ENCODE measurements around the gene XRRA1.
"Not testable (repeated sequence)": the region's sequence is repeated elsewhere in the genome, so short reads cannot be mapped to it uniquely, and the experiment has no call there.

The XRRA1 gene

GRCh38 chr11:74826901-74827300 lies 122.0 kb downstream of the XRRA1 start:
- no peak for DNase-seq (ENCODE audit: low read depth)

DNA sequence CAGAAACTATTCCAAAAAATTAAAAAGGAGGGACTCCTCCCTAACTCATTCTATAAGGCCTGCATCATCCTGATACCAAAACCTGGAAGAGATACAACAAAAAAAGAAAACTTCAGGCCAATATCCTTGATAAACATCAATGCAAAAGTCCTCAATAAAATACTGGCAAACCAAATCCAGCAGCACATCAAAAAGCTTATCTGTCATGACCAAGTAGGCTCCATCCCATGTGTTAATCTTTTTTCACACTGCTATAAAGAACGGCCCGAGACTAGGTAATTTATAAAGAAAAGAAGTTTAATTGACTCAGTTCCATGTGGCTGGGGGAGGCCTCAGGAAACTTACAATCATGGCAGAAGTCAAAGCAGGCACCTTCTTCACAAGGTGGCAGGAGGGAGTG lies 123.3 kb downstream of the XRRA1 start:
- not testable (repeated sequence) for DNase-seq (ENCODE audit: low read depth)

DNA sequence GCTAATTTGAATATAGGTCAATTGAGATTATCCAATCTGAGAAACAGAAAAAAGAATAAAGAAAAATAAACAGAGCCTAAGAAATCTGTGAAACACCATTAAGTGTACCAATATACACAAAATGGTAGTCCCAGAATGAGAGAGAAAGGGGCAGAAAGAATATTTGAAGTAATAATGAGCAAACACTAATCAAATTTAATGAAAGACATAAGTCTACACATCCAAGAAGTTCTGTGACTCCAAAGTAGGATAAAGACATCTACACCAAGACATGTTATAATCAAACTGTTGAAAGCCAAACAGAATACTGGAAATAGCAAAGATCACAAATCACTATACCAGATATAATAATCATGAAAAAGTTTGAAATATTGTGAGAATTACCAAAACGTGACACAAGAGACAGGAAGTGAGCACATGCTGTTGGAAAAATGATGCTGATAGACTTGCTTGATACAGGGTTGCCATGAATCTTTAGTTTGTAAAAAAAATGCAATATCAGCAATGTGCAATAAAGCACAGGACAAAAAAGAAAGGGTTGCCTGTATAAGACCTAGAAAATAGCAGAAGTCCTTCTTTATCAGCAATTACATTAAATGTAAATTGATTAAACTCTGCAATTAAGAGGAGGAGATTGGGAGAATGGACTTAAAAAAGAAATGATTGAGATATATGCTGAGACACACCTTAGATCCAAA lies 124.5 kb downstream of the XRRA1 start:
- no peak for DNase-seq (ENCODE audit: low read depth)

DNA sequence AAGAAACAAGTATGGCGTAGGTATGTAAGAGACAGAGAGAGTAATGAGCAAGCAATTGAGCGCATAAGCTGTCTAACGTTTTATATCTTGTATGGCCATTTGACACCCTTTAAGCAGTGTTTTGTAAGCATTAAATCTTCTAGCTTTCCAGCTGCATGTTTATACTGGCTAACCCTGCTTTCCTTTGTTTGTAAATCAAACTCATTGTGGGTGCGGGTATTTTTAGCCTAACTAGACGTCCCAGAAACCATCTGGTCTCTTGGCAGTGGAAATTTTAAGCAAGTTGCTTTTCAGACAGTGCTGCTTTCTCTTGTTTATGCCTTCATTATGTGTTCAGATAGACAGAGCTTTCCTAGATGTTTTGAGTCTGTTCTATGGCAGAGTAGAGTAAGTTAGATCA lies 126.7 kb downstream of the XRRA1 start:
- DNase-seq (ENCODE audit: low read depth) = no peak

GRCh38 chr11:74820763-74821162 lies 128.1 kb downstream of the XRRA1 start:
- no peak for DNase-seq (ENCODE audit: low read depth)

GRCh38 chr11:74819400-74819799 lies 129.5 kb downstream of the XRRA1 start:
- no peak for DNase-seq (ENCODE audit: low read depth)

- DNase-seq (ENCODE audit: low read depth) = no peak
Observed at GRCh38 chr11:74818283-74818946, 130.5 kb downstream of the XRRA1 start.

DNA sequence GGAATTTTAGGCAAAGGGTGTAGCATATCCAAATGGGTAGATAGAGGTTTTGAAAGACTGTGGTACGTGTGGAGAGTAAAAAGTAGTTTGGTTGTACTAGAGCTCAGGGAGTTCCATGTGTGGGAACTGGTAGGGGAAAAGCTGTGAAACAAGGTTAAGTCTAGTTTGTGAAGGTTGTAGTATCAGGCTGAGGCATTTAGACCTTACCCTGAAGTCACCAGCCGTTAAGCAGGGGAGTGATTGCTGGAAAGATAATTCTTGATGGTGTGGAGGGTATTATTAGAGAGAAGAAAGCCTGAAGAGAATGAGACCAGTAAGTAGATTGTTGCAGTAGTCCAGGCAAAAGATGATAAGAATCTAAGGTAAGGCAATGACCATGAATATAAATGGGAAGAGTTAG lies 132.2 kb downstream of the XRRA1 start:
- no peak for DNase-seq (ENCODE audit: low read depth)

GRCh38 chr11:74815966-74816365 lies 132.9 kb downstream of the XRRA1 start:
- no peak for DNase-seq (ENCODE audit: low read depth)

DNA sequence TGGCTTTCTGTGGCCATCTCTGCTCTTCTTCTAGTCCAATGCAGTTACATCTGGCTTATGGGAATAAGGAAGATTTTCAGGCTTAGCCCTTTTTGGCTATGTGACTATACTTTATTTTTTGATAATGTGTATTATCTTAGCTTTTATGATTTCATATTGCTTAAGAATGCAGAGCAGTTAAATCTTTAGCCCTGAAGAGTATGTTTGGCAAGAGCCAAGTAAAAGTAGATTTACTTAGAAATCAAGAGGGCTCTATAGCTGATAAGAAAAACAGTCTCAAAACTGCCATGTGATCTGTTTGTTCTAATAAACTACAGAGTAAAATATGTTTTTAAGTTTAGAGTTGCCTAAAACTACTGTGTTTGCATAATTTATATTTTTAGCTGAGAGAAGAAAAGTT lies 139.1 kb downstream of the XRRA1 start:
- DNase-seq (ENCODE audit: low read depth) = no peak

GRCh38 chr11:74806267-74806666 lies 142.6 kb downstream of the XRRA1 start:
- DNase-seq (ENCODE audit: low read depth) = no peak

DNA sequence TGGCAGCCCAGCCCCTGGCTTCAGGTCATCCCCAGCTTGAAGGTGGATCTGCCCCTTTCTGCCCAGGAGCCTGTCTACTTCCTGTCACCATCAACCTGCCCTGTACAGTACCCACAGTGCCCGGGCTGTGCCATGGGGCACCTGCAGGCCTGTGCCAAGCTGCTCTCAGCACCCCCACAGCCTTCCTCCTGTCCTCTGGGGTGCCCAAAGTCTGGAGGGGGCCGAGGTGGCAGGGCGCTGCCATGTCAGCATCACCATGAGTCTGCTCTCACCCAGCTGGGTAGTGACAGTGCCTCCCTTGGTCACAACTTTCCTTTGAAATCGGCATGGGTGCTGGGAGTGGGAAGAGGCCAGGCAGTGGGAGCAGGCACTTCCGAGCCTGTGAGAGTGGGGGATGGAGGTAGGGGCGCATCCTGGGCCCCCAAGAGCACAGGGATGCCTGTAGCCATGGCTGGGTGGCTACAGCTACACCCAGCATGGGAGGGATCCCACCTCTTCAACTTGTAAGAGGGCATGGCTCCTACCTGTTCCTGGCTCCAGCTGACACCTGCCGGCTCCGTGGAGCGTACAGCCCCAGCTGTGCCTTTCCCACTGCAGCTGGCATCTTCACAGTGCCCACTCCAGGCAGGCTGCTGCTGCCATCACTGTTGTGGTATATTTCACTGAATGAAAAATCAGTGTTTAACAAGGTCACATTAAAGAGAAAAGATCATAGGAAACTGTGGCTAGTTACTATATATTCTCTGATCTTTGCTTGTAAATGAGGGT lies 157.4 kb downstream of the XRRA1 start:
- DNase-seq (ENCODE audit: low read depth) = no peak
